Measurements from ENCODE around the gene TMPRSS6.

TMPRSS6 gene

GRCh38 chr22:37039466-37039865 is 70.0 kb downstream of the TMPRSS6 start:
- TF ChIP-seq CTCF (conservative IDR thresholded peaks at IDR 0.05; ENCODE audit: low read depth, low read length) = no peak

GRCh38 chr22:37037669-37038068 is 71.8 kb downstream of the TMPRSS6 start:
- no peak for DNase-seq (ENCODE audit: low read depth)
- no peak overlapping the region for H3K4me3 ChIP-seq (ENCODE audit: low read length)
- TF ChIP-seq CTCF (conservative IDR thresholded peaks at IDR 0.05; ENCODE audit: low read depth, low read length) = no peak

More at GRCh38 chr22:37039466-37039865, 70.0 kb downstream of the TMPRSS6 start:
- H3K4me3 ChIP-seq (ENCODE audit: low read length) = no peak overlapping the region
- no peak for DNase-seq (ENCODE audit: low read depth)

- no peak overlapping the region for H3K4me3 ChIP-seq (ENCODE audit: low read length)
- TF ChIP-seq CTCF (conservative IDR thresholded peaks at IDR 0.05; ENCODE audit: low read depth, low read length) = no peak
- no peak for DNase-seq (ENCODE audit: low read depth)
Measured at GRCh38 chr22:37036655-37037377, 72.7 kb downstream of the TMPRSS6 start.

GRCh38 chr22:37033605-37034430 is 75.7 kb downstream of the TMPRSS6 start:
- H3K4me3 ChIP-seq (ENCODE audit: low read length) = no peak overlapping the region
- no peak for DNase-seq (ENCODE audit: low read depth)
- no peak for TF ChIP-seq CTCF (conservative IDR thresholded peaks at IDR 0.05; ENCODE audit: low read depth, low read length)

GRCh38 chr22:37032535-37033460 is 76.7 kb downstream of the TMPRSS6 start:
- DNase-seq (ENCODE audit: low read depth) = no peak
- TF ChIP-seq CTCF (conservative IDR thresholded peaks at IDR 0.05; ENCODE audit: low read depth, low read length) = no peak
- H3K4me3 ChIP-seq (ENCODE audit: low read length) = no peak overlapping the region

- no peak for DNase-seq (ENCODE audit: low read depth)
- TF ChIP-seq CTCF (conservative IDR thresholded peaks at IDR 0.05; ENCODE audit: low read depth, low read length) = no peak
- H3K4me3 ChIP-seq (ENCODE audit: low read length) = no peak overlapping the region
Measured at GRCh38 chr22:37032134-37032534, 77.4 kb downstream of the TMPRSS6 start.
